Fibroblast of peridontal ligament (primary cell): Measurements from ENCODE around the gene F5.

Source experiments
- DNase-seq: peaks from one replicate; pipeline ENCODE4 v3.0.0-alpha.2; 2010; ENCODE audit errors: extremely low read depth

F5 gene

GRCh38 chr1:169586395-169587255 lies at the start of gene F5:
F5 (minus strand) TSS chr1:169586481; CDS start chr1:169586386, 95 bp downstream.
- DNase-seq = peak; percentile 30

DNA sequence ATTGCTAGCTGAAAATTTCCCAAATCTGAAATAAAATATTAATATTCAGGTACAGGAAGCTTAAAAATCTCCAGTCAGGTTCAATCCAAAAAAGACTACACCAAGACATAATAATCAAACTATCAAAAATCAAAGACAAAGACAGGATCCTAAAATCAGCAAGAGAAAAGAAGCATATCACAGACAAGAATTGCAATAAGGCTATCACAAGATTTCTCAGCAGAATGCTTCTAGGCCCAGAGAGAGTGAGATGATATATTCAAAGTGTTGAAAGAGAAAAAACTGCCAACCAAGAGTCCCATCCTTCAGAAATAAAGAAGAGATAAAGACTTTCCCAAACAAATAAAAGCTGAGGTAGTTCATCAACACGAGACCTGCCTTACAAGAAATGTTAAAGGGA lies 48.6 kb upstream of the F5 start:
- no peak for DNase-seq

- DNase-seq = no peak
Observed at GRCh38 chr1:169634145-169634544, 47.9 kb upstream of the F5 start.

GRCh38 chr1:169631249-169631648 lies 45.0 kb upstream of the F5 start:
- no peak for DNase-seq

DNA sequence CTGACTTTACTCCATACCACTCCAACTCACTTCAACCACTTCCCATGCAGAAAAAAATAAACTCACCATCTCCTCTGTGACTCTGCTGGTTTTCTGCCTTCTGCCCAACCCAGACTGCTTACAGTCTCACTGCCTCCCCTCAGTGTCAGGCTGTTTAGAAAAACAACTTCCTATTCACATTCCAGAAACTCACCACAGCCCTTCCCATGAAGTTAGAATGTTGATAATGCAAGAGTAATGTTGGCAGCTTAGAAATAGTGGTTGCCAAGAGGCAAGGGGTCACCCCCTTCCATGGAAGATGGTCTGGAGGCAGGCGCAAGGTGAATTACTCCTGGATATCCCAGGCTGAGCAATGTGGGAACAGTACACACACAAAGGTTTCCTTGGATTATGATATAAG lies 43.7 kb upstream of the F5 start, which contains the start of gene SELP:
TSS of gene SELP (minus strand) at position 119 of the 400 bp plus-strand sequence. CDS start at position 69, 50 bp downstream.
- DNase-seq = no peak

- no peak for DNase-seq
Observed at GRCh38 chr1:169624912-169625311, 38.6 kb upstream of the F5 start.

GRCh38 chr1:169624122-169624521 lies 37.8 kb upstream of the F5 start:
- no peak for DNase-seq

GRCh38 chr1:169623132-169623926 lies 37.0 kb upstream of the F5 start:
- no peak for DNase-seq

GRCh38 chr1:169620565-169620964 lies 34.3 kb upstream of the F5 start:
- DNase-seq = no peak

- no peak for DNase-seq
Observed at GRCh38 chr1:169618367-169618766, 32.1 kb upstream of the F5 start.

GRCh38 chr1:169615803-169616202 lies 29.5 kb upstream of the F5 start:
- no peak for DNase-seq

- no peak for DNase-seq
Observed at GRCh38 chr1:169610858-169611257, 24.6 kb upstream of the F5 start.

GRCh38 chr1:169610108-169610507 lies 23.8 kb upstream of the F5 start:
- no peak for DNase-seq

GRCh38 chr1:169608226-169608625 lies 21.9 kb upstream of the F5 start:
- DNase-seq = no peak

DNA sequence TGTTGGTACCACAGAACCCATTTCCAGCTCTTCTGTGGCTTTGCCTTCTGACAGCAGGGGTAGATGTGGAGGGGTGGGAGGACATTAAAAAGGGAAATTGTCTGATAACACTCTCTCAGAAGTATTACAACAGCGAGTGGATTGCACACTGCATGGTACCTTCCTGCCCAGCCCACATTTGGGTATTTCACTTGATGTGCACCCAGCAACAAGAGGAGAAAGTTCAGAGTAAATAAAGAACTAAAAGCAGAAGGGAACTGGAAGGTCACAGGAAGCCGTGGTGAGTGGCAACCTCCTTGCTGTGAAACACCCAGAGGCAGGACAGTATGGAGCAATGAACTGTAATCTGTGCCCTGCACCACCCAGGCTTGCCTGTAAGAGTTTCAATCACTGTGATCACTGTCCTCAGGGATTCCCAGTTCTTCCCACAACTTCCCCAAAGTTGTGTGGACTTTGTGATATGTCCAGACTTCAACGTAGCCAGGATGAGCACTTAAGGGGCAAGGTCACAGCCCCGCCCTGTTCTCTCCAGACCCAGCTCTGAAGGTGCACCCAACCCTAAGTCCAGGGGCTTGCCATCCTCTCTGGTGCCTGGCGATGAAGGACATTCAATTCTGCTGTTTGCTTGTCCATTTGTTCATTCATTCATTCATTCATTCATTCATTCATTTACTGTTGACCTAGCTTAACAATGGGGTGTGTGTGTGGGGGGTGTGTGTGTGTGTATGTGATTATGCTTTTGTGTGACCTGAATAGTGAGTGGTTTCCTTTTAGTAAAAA lies 18.7 kb upstream of the F5 start:
- DNase-seq = no peak

GRCh38 chr1:169601096-169601881 lies 15.0 kb upstream of the F5 start:
- DNase-seq = peak; percentile 51

- peak; percentile 5 for DNase-seq
Observed at GRCh38 chr1:169595764-169596711, 9.8 kb upstream of the F5 start.

DNA sequence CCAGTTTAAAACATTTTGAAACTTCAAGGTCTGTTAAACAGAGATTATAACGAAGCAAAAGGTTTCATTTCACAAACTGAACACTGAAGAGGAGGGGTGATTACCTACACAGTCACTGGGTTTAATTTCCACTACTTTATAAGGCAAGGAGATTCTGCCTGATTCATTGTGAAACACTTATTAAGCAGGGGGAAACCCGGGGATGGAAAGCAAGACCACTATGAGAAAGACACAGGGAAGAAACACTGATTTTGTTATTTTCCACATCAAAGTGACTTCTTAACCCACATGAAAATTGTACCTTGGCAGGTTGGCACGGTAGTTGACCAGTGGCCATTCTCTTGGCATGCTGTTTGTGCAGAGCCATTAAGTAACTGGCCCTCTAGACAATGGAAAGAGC lies 8.1 kb upstream of the F5 start:
- DNase-seq = no peak

DNA sequence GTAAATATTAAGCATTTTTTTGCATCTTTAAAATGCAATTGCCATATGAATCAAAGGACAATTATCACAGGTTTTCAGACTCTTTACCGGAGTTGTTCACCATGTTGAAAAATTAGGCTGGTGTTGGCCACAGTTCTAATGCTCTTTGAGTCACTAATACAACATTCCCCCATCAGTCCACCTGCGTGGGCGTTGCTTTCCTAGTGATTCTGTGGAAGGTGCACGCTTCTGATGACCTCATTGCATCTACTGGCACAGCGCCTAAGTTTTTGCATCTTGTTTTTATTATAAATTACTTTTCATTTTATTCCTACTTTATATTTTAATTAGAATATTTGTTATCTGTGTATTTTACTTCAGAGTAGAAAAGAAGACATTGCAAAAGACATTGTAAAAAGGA lies 4.7 kb upstream of the F5 start:
- DNase-seq = no peak
